SH-SY5Y (cell line): ENCODE measurements around the gene NAALADL2.

ENCODE experiments used
- GATA2 ChIP-seq: IDR thresholded peaks from 2 replicates; pipeline ENCODE4 v1.6.1; 2011; ENCODE audit warnings: mild to moderate bottlenecking, low read depth, low read length
- GATA3 ChIP-seq: IDR thresholded peaks from 2 replicates; pipeline ENCODE4 v1.6.1; 2011; ENCODE audit warnings: low read depth, mild to moderate bottlenecking, low read length, moderate library complexity

- no peak for TF ChIP-seq GATA2
- no peak for TF ChIP-seq GATA3
These were observed 876.7 kb downstream of the NAALADL2 start for GRCh38 chr3:175735866-175736265.
